ENCODE results near the gene LRRC57. TPM values are rescaled to one million over a fixed set of nuclear protein-coding genes. Genes with fewer than 3 reads are reported as not detected.

LRRC57 gene
- total and polyA plus RNA-seq, 2 of the 13 experiments (the other 11 are each of a cell fraction or from before 2014, with no cell fraction given) = 5.8 to 14.8 TPM

DNA sequence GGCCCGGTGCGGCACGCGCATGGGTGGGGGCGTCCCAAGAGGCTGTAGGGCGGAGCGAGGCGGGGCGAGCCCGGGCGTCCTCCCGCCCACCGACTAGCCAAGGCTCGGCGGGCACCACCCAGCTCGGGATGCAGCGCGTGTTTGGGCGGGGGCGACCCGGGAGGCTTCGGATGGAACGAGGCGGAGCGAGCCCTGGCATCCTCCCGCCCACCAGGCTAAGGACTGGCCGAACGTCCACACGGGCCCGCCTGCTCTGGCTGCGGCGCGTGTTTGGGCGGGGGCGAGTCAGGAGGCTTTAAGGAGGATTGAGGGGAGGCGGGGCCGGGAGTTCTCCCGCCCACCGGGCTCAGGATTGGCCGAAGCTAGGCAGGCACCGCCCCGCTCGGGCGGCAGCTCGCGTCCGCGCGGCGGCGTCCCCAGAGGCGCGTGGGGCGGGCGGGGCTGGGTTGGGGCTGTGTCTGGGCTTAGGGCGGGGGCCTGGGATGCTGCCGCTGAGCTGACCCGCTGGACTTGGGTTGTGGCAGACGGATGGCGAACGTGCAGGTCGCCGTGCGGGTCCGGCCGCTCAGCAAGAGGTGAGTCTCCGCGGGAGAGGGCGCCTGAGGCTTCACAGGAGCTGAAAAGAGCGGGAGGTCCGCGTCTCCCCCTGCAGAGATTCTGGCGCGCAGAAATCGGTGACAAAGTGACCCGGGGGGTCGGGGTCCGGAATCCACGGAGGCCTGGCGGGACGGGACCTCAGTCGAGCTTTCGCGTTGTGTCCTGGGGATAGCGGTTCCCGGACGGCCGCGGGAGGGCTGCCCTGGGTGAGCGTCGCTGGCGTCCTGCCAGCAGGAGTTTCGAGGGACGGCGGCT is 26.8 kb upstream of the LRRC57 start, which contains the start of gene STARD9 (continued):
- peak; percentile 15; the same call in 1 of the 2 replicates for TF ChIP-seq MIER3 (CRISPR knock-in tag; IDR thresholded peaks at IDR 0.05; ENCODE audit: borderline replicate concordance)
- peak; percentile 82 for TF ChIP-seq HNRNPK (IDR thresholded peaks at IDR 0.05; ENCODE audit: low read depth, low read length, poor library complexity, severe bottlenecking)
- TF ChIP-seq, protein P1, sequence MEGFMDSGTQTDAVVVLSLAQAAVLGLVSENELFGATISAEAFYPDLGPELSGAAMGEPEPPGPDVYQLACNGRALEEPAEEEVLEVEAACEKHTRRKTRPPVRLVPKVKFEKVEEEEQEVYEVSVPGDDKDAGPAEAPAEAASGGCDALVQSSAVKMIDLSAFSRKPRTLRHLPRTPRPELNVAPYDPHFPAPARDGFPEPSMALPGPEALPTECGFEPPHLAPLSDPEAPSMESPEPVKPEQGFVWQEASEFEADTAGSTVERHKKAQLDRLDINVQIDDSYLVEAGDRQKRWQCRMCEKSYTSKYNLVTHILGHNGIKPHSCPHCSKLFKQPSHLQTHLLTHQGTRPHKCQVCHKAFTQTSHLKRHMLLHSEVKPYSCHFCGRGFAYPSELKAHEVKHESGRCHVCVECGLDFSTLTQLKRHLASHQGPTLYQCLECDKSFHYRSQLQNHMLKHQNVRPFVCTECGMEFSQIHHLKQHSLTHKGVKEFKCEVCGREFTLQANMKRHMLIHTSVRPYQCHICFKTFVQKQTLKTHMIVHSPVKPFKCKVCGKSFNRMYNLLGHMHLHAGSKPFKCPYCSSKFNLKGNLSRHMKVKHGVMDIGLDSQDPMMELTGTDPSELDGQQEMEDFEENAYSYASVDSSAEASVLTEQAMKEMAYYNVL (CRISPR knock-in tag; IDR thresholded peaks at IDR 0.05; ENCODE audit: borderline replicate concordance) = no peak
- TF ChIP-seq HNRNPLL (IDR thresholded peaks at IDR 0.05; ENCODE audit: low read depth, low read length, poor library complexity, severe bottlenecking) = peak; percentile 55
- TF ChIP-seq, protein P2, sequence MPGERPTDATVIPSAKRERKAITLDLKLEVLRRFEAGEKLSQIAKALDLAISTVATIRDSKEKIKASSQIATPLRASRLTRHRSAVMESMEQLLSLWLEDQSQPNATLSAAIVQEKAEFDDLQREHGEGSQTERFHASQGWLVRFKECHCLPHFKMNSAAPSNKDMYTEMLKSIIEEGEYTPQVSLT (CRISPR knock-in tag; IDR thresholded peaks at IDR 0.05; ENCODE audit: borderline replicate concordance, low read depth) = no peak; the same call in 1 of the 2 replicates
- TF ChIP-seq NFATC3 (CRISPR knock-in tag; IDR thresholded peaks at IDR 0.05) = peak; percentile 84; the same call in 1 of the 2 replicates
- TF ChIP-seq CCAR2 (optimal IDR thresholded peaks at IDR 0.05; ENCODE audit: low read depth, low read length) = no peak
- peak; percentile 62; the same call in 1 of the 2 replicates for TF ChIP-seq SAFB2 (CRISPR knock-in tag; IDR thresholded peaks at IDR 0.05; ENCODE audit: borderline replicate concordance, low read depth)
- TF ChIP-seq, protein P3, sequence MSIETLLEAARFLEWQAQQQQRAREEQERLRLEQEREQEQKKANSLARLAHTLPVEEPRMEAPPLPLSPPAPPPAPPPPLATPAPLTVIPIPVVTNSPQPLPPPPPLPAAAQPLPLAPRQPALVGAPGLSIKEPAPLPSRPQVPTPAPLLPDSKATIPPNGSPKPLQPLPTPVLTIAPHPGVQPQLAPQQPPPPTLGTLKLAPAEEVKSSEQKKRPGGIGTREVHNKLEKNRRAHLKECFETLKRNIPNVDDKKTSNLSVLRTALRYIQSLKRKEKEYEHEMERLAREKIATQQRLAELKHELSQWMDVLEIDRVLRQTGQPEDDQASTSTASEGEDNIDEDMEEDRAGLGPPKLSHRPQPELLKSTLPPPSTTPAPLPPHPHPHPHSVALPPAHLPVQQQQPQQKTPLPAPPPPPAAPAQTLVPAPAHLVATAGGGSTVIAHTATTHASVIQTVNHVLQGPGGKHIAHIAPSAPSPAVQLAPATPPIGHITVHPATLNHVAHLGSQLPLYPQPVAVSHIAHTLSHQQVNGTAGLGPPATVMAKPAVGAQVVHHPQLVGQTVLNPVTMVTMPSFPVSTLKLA (IDR thresholded peaks at IDR 0.05) = peak; percentile 84
- no peak for TF ChIP-seq SMC3 (IDR thresholded peaks at IDR 0.05; ENCODE audit: low read length)
- TF ChIP-seq, protein P4, sequence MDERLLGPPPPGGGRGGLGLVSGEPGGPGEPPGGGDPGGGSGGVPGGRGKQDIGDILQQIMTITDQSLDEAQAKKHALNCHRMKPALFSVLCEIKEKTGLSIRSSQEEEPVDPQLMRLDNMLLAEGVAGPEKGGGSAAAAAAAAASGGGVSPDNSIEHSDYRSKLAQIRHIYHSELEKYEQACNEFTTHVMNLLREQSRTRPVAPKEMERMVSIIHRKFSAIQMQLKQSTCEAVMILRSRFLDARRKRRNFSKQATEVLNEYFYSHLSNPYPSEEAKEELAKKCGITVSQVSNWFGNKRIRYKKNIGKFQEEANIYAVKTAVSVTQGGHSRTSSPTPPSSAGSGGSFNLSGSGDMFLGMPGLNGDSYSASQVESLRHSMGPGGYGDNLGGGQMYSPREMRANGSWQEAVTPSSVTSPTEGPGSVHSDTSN (CRISPR knock-in tag; IDR thresholded peaks at IDR 0.05) = no peak
- TF ChIP-seq ZNF468 (CRISPR knock-in tag; IDR thresholded peaks at IDR 0.05) = no peak; the same call in 1 of the 2 replicates
- TF ChIP-seq ZFP1 (CRISPR knock-in tag; IDR thresholded peaks at IDR 0.05) = no peak
- TF ChIP-seq ZNF883 (CRISPR knock-in tag; IDR thresholded peaks at IDR 0.05; ENCODE audit: not compliant biosample characterization) = no peak
- TF ChIP-seq EHMT2 (IDR thresholded peaks at IDR 0.05; ENCODE audit: borderline replicate concordance, low read depth, low read length) = no peak
- TF ChIP-seq, protein P5, sequence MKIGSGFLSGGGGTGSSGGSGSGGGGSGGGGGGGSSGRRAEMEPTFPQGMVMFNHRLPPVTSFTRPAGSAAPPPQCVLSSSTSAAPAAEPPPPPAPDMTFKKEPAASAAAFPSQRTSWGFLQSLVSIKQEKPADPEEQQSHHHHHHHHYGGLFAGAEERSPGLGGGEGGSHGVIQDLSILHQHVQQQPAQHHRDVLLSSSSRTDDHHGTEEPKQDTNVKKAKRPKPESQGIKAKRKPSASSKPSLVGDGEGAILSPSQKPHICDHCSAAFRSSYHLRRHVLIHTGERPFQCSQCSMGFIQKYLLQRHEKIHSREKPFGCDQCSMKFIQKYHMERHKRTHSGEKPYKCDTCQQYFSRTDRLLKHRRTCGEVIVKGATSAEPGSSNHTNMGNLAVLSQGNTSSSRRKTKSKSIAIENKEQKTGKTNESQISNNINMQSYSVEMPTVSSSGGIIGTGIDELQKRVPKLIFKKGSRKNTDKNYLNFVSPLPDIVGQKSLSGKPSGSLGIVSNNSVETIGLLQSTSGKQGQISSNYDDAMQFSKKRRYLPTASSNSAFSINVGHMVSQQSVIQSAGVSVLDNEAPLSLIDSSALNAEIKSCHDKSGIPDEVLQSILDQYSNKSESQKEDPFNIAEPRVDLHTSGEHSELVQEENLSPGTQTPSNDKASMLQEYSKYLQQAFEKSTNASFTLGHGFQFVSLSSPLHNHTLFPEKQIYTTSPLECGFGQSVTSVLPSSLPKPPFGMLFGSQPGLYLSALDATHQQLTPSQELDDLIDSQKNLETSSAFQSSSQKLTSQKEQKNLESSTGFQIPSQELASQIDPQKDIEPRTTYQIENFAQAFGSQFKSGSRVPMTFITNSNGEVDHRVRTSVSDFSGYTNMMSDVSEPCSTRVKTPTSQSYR (CRISPR knock-in tag; IDR thresholded peaks at IDR 0.05; ENCODE audit: borderline replicate concordance) = peak; percentile 36; the same call in 1 of the 2 replicates

All from HepG2 (cell line).